ENCODE data around the gene PIGN.

The PIGN gene

GRCh38 chr18:62186774-62187542, at the start of gene PIGN, which contains the start of gene RELCH:
TSS of gene PIGN (minus strand) at chr18:62187056. CDS start at chr18:62161353, 25,703 bp downstream.
TSS of gene RELCH (plus strand) at chr18:62187255. CDS start at chr18:62187506, 251 bp downstream.
- DNase-seq (ENCODE audit: low spot score), result peak; percentile 95
- in situ Hi-C loops (cut with MboI; ENCODE audit: low pct_unique_long_range_greater_than_20kb, low sequenced_read_pairs, unreplicated experiment), result loop anchor here (10.0 kb wide), 1 partner anchor 58 kb away; no protein-coding TSS in a partner anchor
- TF ChIP-seq CTCF (IDR thresholded peaks at IDR 0.05; ENCODE audit: extremely low read depth, insufficient read depth, missing control alignments), result no peak

GRCh38 chr18:62236252-62236651, 49.4 kb upstream of the PIGN start:
- DNase-seq (ENCODE audit: low spot score), result no peak
- no peak for TF ChIP-seq CTCF (IDR thresholded peaks at IDR 0.05; ENCODE audit: extremely low read depth, insufficient read depth, missing control alignments)
- in situ Hi-C loops (cut with MboI; ENCODE audit: low pct_unique_long_range_greater_than_20kb, low sequenced_read_pairs, unreplicated experiment), result no loop called here

GRCh38 chr18:62226047-62226446, 39.2 kb upstream of the PIGN start:
- in situ Hi-C loops (cut with MboI; ENCODE audit: low pct_unique_long_range_greater_than_20kb, low sequenced_read_pairs, unreplicated experiment), result no loop called here
- TF ChIP-seq CTCF (IDR thresholded peaks at IDR 0.05; ENCODE audit: extremely low read depth, insufficient read depth, missing control alignments), result no peak
- DNase-seq (ENCODE audit: low spot score), result no peak

GRCh38 chr18:62224229-62224628, 37.4 kb upstream of the PIGN start:
- no peak for DNase-seq (ENCODE audit: low spot score)
- no peak for TF ChIP-seq CTCF (IDR thresholded peaks at IDR 0.05; ENCODE audit: extremely low read depth, insufficient read depth, missing control alignments)
- in situ Hi-C loops (cut with MboI; ENCODE audit: low pct_unique_long_range_greater_than_20kb, low sequenced_read_pairs, unreplicated experiment), result no loop called here

GRCh38 chr18:62214790-62215189, 27.9 kb upstream of the PIGN start:
- in situ Hi-C loops (cut with MboI; ENCODE audit: low pct_unique_long_range_greater_than_20kb, low sequenced_read_pairs, unreplicated experiment), result no loop called here
- no peak for TF ChIP-seq CTCF (IDR thresholded peaks at IDR 0.05; ENCODE audit: extremely low read depth, insufficient read depth, missing control alignments)
- DNase-seq (ENCODE audit: low spot score), result no peak

GRCh38 chr18:62211325-62211828, 24.5 kb upstream of the PIGN start:
- in situ Hi-C loops (cut with MboI; ENCODE audit: low pct_unique_long_range_greater_than_20kb, low sequenced_read_pairs, unreplicated experiment), result no loop called here
- TF ChIP-seq CTCF (IDR thresholded peaks at IDR 0.05; ENCODE audit: extremely low read depth, insufficient read depth, missing control alignments), result no peak
- DNase-seq (ENCODE audit: low spot score), result no peak

All from GM13977 (cell line).